Gastrocnemius medialis (tissue), 4 donors: Measurements from ENCODE around the gene RALGAPA1. TPM values are rescaled to one million over a fixed set of nuclear protein-coding genes. Genes with fewer than 3 reads are reported as not detected.

ENCODE experiments used
- ATAC-seq, 2 donors: fragments of 150-250 bp; one replicate each; pipeline ENCODE4 v1.9.1; 2016
- DNase-seq, 2 donors: peaks; one replicate each; pipeline ENCODE4 v3.0.0-alpha.2; 2019
- H3K27ac ChIP-seq, 4 donors: fragments of 200-600 bp; sonication (generic); 1 replicate in 1 of 4; 2 replicates in 3 of 4; pipeline ENCODE4 v1.5.1; 2016 to 2018; ENCODE audit warnings: mild to moderate bottlenecking in 2 of 4, moderate library complexity in 1 of 4
- H3K27me3 ChIP-seq, 3 donors: fragments of 200-600 bp; sonication (generic) in 2 of 3; 1 replicate in 1 of 3; 2 replicates in 2 of 3; pipeline versions ENCODE4 v1.5.1 to v1.6.0; 2016 to 2019; ENCODE audit warnings: mild to moderate bottlenecking in 1 of 3, moderate library complexity in 1 of 3
- H3K36me3 ChIP-seq, 2 donors: fragments of 200-600 bp; sonication (generic) in 1 of 2; one replicate each; pipeline ENCODE4 v1.5.1; 2017 to 2018
- H3K4me1 ChIP-seq, 2 donors: fragments of 200-600 bp; sonication (generic) in 1 of 2; one replicate each; pipeline ENCODE4 v1.5.1; 2016 to 2017; ENCODE audit warnings: mild to moderate bottlenecking in 2 of 2
- H3K4me3 ChIP-seq, 4 donors: fragments of 200-600 bp; sonication (generic) in 3 of 4; 1 replicate in 1 of 4; 2 replicates in 3 of 4; pipeline ENCODE4 v1.5.1; 2016 to 2019; ENCODE audit warnings: mild to moderate bottlenecking in 2 of 4
- H3K9me3 ChIP-seq, 3 donors: fragments of 200-600 bp; sonication (generic) in 2 of 3; 1 replicate in 1 of 3; 2 replicates in 2 of 3; pipeline ENCODE4 v1.5.1; 2016 to 2019
- CTCF ChIP-seq, 5 experiments: fragments of 450-650 bp in 3 of 5; fragments of 200-600 bp in 2 of 5; sonication (generic) in 2 of 5; IDR thresholded peaks in 4 of 5; conservative IDR thresholded peaks in 1 of 5; 1 replicate in 4 of 5; 2 replicates in 1 of 5; pipeline ENCODE4 v1.5.1; 2016 to 2019; ENCODE audit warnings: antibody characterized with exemption in 5 of 5, mild to moderate bottlenecking in 3 of 5, moderate library complexity in 3 of 5
- POLR2A ChIP-seq, 2 donors: fragments of 450-650 bp; IDR thresholded peaks; one replicate each; pipeline ENCODE4 v1.6.1; 2017; ENCODE audit warnings: antibody characterized with exemption in 2 of 2, mild to moderate bottlenecking in 2 of 2, moderate library complexity in 2 of 2
- in situ Hi-C, 4 donors: fragments of 200-750 bp; cut with MboI; loops; one replicate each; pipeline versions ENCODE4 v1.15.0 to v1.8.0; 2017; ENCODE audit warnings: low sequenced_read_pairs in 4 of 4
- intact Hi-C: fragments of 100-400 bp; cut with DNase I; formaldehyde crosslinking; loops from one replicate; pipeline ENCODE4 v1.15.1; 2023; ENCODE audit warnings: low total_unique reads
- total RNA-seq, 4 donors: library from RNA; depleted of rRNA; stranded (reverse); fragments of >200 nt; gene quantifications; one replicate each; pipeline versions ENCODE4 v1.1.0 to v1.2.3, GENCODE V29; 2016

Gene RALGAPA1
- total RNA-seq, 4 donors from 2014 or later = 26.0 to 55.9 (median 30.2) TPM

GRCh38 chr14:35754671-35755070, 54.4 kb downstream of the RALGAPA1 start:
- intact Hi-C loops = no loop called here
- in situ Hi-C loops = no loop called here

GRCh38 chr14:35752380-35752779, 56.7 kb downstream of the RALGAPA1 start:
- in situ Hi-C loops = no loop called here
- no peak for DNase-seq
- H3K27ac ChIP-seq = no peak overlapping the region
- H3K4me3 ChIP-seq = no peak overlapping the region
- TF ChIP-seq CTCF (IDR thresholded peaks at IDR 0.05 in 4 of 5, conservative IDR thresholded peaks at IDR 0.05 in 1 of 5) = no peak
- no peak for TF ChIP-seq POLR2A (IDR thresholded peaks at IDR 0.05)
- no peaks in the 10 kb centered on the region for H3K9me3 ChIP-seq
- H3K27me3 ChIP-seq = no peaks in the 10 kb centered on the region
- ATAC-seq = no peak
- peaks cover 6 to 66% of the 10 kb centered on the region in 2 donors for H3K36me3 ChIP-seq
- intact Hi-C loops = no loop called here
- H3K4me1 ChIP-seq = no peaks in the 10 kb centered on the region

More at GRCh38 chr14:35754671-35755070, 54.4 kb downstream of the RALGAPA1 start:
- Histone ChIP-seq H3K27me3 (no peaks in the 10 kb centered on the region), H3K9me3 (no peaks in the 10 kb centered on the region), H3K27ac (no peak overlapping the region), H3K4me1 (no peaks in the 10 kb centered on the region), H3K4me3 (no peak overlapping the region), H3K36me3 (peaks cover 6 to 68% of the 10 kb centered on the region in 2 donors)
- TF ChIP-seq CTCF (IDR thresholded peaks at IDR 0.05 in 4 of 5, conservative IDR thresholded peaks at IDR 0.05 in 1 of 5) (no peak), POLR2A (IDR thresholded peaks at IDR 0.05) (no peak)
- no peak for DNase-seq
- no peak for ATAC-seq

GRCh38 chr14:35750202-35750904, 58.7 kb downstream of the RALGAPA1 start:
- Histone ChIP-seq H3K27me3 (no peaks in the 10 kb centered on the region), H3K27ac (no peak overlapping the region), H3K9me3 (no peaks in the 10 kb centered on the region), H3K4me3 (no peak overlapping the region), H3K36me3 (peaks cover 6 to 65% of the 10 kb centered on the region in 2 donors), H3K4me1 (no peaks in the 10 kb centered on the region)
- in situ Hi-C loops = no loop called here
- intact Hi-C loops = no loop called here
- TF ChIP-seq CTCF (IDR thresholded peaks at IDR 0.05 in 4 of 5, conservative IDR thresholded peaks at IDR 0.05 in 1 of 5) (no peak), POLR2A (IDR thresholded peaks at IDR 0.05) (no peak)
- ATAC-seq = no peak
- DNase-seq = no peak

GRCh38 chr14:35747379-35747778, 61.7 kb downstream of the RALGAPA1 start:
- intact Hi-C loops (no loop called here), in situ Hi-C loops (no loop called here)
- Histone ChIP-seq H3K36me3 (peaks cover 0 to 51% of the 10 kb centered on the region in 2 donors), H3K27me3 (no peaks in the 10 kb centered on the region), H3K4me3 (no peak overlapping the region), H3K9me3 (no peaks in the 10 kb centered on the region), H3K4me1 (no peaks in the 10 kb centered on the region), H3K27ac (no peak overlapping the region)
- DNase-seq = no peak
- TF ChIP-seq CTCF (IDR thresholded peaks at IDR 0.05 in 4 of 5, conservative IDR thresholded peaks at IDR 0.05 in 1 of 5) (no peak), POLR2A (IDR thresholded peaks at IDR 0.05) (no peak)
- ATAC-seq = no peak
